Epithelial cell of alveolus of lung (primary cell): ENCODE data around the gene KCNJ18. TPM values are rescaled to one million over a fixed set of nuclear protein-coding genes. Genes with fewer than 3 reads are reported as not detected.

Experiments
- total RNA-seq: library from RNA; depleted of rRNA; stranded (reverse); fragments of >200 nt; gene quantifications from 2 replicates; pipeline ENCODE4 v1.2.1, GENCODE V29; 2015

The KCNJ18 gene
- total RNA-seq = not detected in 2 replicates

GRCh38 chr17:21691883-21692703 is at the start of gene KCNJ18:
Gene KCNJ18 (plus strand): TSS chr17:21692523. CDS start chr17:21702787, 10,264 bp downstream.

